HG02885 (cell line): ENCODE results near the gene CLEC2L.
"Not testable (repeated sequence)": the region's sequence is repeated elsewhere in the genome, so short reads cannot be mapped to it uniquely, and the experiment has no call there.

ENCODE experiments used
- ATAC-seq: cut with Tn5 transposase; IDR thresholded peaks from one replicate; pipeline ENCODE4 v1.9.1; 2021; ENCODE audit warnings: mild to moderate bottlenecking; ENCODE audit not compliant: unreplicated experiment, poor library complexity

Gene CLEC2L

GRCh38 chr7:139548302-139549028, 25.0 kb downstream of the CLEC2L start:
- ATAC-seq, result no peak

- ATAC-seq, result not testable (repeated sequence)
Measured at GRCh38 chr7:139553991-139554700, 30.7 kb downstream of the CLEC2L start.

- no peak for ATAC-seq
Measured at GRCh38 chr7:139557857-139558581, 34.5 kb downstream of the CLEC2L start.

DNA sequence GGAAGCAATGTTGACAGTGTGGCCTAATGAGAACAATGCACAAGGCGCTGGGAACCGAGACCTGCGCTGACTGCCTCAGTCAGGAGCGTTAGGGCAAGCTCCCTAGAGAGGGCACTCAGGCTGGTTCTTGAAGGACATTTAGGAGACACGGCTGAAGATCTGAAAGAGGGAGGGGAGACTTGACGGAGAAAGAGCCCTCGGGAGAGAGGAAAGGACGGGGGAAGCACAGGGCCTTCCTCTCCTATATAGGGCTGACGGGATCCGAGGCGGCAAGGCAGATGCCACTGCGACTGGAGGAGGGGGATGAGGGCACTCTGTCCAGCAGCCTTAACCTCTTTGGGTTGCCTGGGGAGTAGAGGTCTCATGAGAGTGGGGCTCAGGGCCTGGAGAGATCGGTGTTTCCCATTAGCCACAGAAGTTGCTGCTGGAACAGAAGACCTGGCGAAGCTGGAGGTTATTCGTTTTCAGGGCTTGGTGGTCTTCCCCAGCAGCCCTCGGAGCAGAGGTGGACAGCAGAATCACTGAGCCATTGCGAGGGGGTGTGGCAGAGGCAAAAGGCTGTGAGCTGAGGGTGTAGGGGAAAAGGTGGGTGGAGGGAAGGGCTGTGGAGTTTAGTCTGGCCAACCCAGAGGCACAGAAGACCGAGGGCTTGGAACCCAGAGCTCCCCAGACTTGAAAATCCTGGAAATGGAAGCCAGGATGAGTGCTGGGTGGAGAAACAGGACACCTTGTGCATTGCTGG, 36.0 kb downstream of the CLEC2L start:
- no peak for ATAC-seq

- no peak for ATAC-seq
Measured at GRCh38 chr7:139560199-139560598, 36.7 kb downstream of the CLEC2L start.

DNA sequence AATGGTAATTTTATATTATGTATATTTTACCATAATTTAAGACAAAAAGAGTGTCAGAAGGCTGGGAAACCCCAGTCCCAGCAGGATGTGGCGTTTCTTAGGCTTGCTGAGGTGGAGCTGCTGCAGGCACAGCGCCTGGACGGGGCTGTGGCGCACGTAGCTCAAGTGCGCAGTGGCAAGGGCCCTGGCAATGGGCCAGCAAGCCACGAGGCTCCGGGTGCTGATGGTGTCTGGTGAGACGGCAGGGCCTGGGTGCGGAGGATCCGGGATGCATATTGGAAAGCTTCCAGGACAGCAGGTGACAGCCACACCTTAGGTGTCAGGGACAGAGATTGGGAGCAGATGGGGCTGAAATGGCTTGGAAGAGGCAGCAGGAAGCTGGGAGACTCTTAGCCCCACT, 37.2 kb downstream of the CLEC2L start:
- ATAC-seq, result no peak

- ATAC-seq, result no peak
Measured at GRCh38 chr7:139562491-139562890, 39.0 kb downstream of the CLEC2L start.

DNA sequence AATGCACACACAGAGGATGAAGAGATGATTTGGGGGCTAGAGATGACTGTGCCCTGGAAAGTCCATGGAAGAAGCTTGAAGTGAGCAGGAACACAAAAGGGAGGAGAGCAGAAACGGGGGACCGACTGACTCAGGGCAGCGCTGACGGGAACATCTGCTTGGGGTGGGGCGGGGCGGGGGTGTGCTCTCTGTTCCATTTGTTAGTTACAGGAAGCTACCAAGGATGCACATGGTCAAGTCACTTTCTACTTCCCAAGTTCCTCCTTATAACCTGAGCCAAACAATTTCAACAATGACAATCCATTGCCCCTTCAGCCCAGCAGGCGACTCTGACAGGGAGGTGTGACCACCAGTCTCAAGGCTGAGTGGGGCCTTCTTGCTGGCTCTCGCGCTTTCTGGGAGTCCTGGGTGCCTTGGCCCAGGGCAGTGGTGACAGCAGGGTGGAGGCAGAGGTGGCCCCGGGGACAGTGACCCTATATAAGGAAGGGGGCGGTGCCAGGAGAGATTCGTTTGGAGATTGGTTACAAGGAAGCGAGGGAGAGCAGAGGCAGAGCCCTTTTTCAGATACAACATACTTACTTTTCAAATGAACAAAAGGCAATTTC, 39.6 kb downstream of the CLEC2L start:
- no peak for ATAC-seq

GRCh38 chr7:139563856-139564255, 40.4 kb downstream of the CLEC2L start:
- no peak for ATAC-seq

GRCh38 chr7:139566075-139566474, 42.6 kb downstream of the CLEC2L start:
- ATAC-seq, result no peak

DNA sequence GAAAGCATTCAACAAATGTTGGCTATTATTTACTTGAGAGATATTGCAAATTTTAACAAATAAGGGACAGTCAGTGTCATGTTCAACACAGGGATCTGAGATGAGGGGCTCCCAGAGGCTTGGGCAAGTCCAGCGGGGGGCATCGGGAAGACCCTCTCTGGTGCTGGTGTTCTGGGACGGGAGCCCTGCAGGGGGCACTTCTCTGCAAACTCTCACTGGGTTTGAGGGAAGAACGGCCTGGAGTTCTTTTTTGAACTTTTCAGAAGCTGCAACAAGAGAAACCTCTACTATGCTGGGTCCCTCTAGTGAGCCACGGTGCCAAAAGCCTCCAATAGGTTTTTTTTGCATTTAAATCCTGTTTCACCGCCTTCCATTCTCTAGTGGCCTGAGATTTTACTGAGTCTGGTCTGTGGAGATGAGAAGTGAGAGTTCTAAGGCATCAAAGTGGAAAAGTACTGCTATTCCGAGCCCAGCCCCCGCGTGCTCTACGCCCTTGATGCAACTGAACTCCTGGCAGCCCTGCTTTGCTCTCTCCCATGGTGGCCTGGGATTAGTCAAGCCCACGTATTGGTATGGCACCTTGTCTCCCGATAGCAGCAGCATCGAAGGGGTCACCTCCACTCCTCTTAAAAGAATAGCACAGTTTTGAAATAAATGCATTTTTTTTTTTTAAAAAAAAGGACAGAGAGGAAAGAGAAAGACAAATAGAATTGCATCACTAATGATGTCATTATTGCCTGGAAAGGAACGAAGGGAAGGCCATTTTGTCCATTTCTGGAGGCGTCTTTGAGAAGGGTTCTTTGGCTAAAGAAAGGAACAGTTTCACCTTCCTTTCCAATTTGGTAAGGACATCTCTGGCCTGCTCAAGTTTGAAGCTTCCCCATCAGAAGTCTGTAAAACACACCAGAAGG, 43.5 kb downstream of the CLEC2L start:
- ATAC-seq, result no peak

GRCh38 chr7:139567647-139568345, 44.3 kb downstream of the CLEC2L start:
- ATAC-seq, result no peak

GRCh38 chr7:139568346-139568675, 44.8 kb downstream of the CLEC2L start:
- ATAC-seq, result no peak

GRCh38 chr7:139568813-139569490, 45.5 kb downstream of the CLEC2L start:
- ATAC-seq, result no peak

DNA sequence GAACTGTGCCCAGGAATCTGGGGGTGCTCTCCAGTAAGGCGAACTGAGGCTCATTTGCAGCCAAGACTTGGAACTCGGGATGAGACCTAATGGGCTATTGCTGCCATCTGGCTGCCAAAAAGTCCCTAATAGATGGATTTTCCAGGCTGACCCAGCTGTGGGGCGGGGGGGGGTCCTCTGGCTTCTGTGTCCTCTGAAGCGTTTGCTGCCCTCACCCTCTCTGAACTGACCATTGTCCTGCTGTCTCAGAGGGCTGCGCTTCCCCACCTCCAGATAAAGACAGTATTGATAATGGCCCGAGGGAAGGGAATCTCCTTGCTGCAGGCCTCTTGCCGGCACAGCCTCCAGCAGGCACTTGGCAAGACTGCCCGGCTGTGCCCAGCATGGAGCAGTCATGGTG, 46.6 kb downstream of the CLEC2L start:
- ATAC-seq, result no peak

GRCh38 chr7:139570626-139571025, 47.1 kb downstream of the CLEC2L start:
- ATAC-seq, result no peak

- ATAC-seq, result no peak
Measured at GRCh38 chr7:139571190-139571589, 47.7 kb downstream of the CLEC2L start.

GRCh38 chr7:139571651-139572050, 48.2 kb downstream of the CLEC2L start:
- ATAC-seq, result no peak
